HepG2 (cell line): ENCODE measurements around the gene CYYR1. TPM values are rescaled to one million over a fixed set of nuclear protein-coding genes. Genes with fewer than 3 reads are reported as not detected.

ENCODE experiments used
- ATAC-seq: fragments of 200-7000 bp; cut with Tn5 transposase; 3 replicates; pipeline ENCODE4 v1.9.1; 2020; ENCODE audit warnings: mild to moderate bottlenecking, moderate library complexity
- BruUV-seq: library from RNA; stranded (reverse); fragments of 400-500 nt; replicated peaks from 2 replicates; lab custom pipeline; 2021; lab: Mats Ljungman, UMichigan
- CTCF ChIA-PET: fragments of 300-600 bp; formaldehyde crosslinking; extraction: SDS; loops from one replicate; lab custom pipeline; 2021; ENCODE audit warnings: low total read pairs, inconsistent platforms, low intra/inter-chr PET ratio; lab: Yijun Ruan, JAX
- POLR2A ChIA-PET: fragments of 350-600 bp; sonication (Branson Sonifier 250); formaldehyde crosslinking; loops from one replicate; lab custom pipeline; 2020; ENCODE audit warnings: antibody characterized with exemption, inconsistent platforms; lab: Yijun Ruan, JAX
- DNase-seq: peaks from one replicate; pipeline ENCODE4 v3.0.0-alpha.2; 2015; ENCODE audit warnings: low spot score
- FAIRE-seq: peaks from 3 replicates; lab custom pipeline; 2011; peaks lifted over from hg19 to GRCh38; lab: Jason Lieb, UNC
- H2AFZ ChIP-seq: one replicate; pipeline ENCODE4 v1.6.1; 2011; ENCODE audit warnings: low read length, inconsistent platforms
- H3K27ac ChIP-seq: fragments of 300-600 bp; 3 replicates; pipeline ENCODE4 v1.8.0; 2011; ENCODE audit warnings: mixed run types, mild to moderate bottlenecking, mixed read lengths, low read length, inconsistent platforms; ENCODE audit not compliant: insufficient read depth; ENCODE audit errors: extremely low read length
- H3K27me3 ChIP-seq, 2 experiments: fragments of 200-600 bp in 1 of 2; 2 replicates in 1 of 2; 3 replicates in 1 of 2; pipeline versions ENCODE4 v1.6.0 to v1.8.0; 2011; ENCODE audit warnings: low read length in 2 of 2, mild to moderate bottlenecking in 2 of 2, moderate library complexity in 2 of 2, inconsistent platforms in 1 of 2; ENCODE audit not compliant: insufficient read depth in 2 of 2, control insufficient read depth in 1 of 2
- H3K36me3 ChIP-seq, 2 experiments: fragments of 200-600 bp in 1 of 2; replicated peaks in 1 of 2; 2 replicates in 1 of 2; 3 replicates in 1 of 2; pipeline versions ENCODE4 v1.5.1 to v1.8.0; 2011; ENCODE audit warnings: low read length in 2 of 2, inconsistent platforms in 1 of 2; ENCODE audit not compliant: insufficient read depth in 2 of 2, control insufficient read depth in 1 of 2
- H3K4me1 ChIP-seq: 2 replicates; pipeline ENCODE4 v1.5.1; 2012; ENCODE audit warnings: low read length, inconsistent platforms; ENCODE audit not compliant: insufficient read depth
- H3K4me2 ChIP-seq: 2 replicates; pipeline ENCODE4 v1.6.0; 2011; ENCODE audit warnings: low read depth, low read length, inconsistent platforms
- H3K4me3 ChIP-seq, 3 experiments: fragments of 200-600 bp in 1 of 3; sonication (generic), shearing (Covaris generic) in 1 of 3; replicated peaks in 1 of 3; 2 replicates each; pipeline ENCODE4 v1.5.1; 2011 to 2016; ENCODE audit warnings: low read length in 3 of 3, inconsistent platforms in 2 of 3, low read depth in 2 of 3, mild to moderate bottlenecking in 2 of 3, control low read depth in 1 of 3, mixed read lengths in 1 of 3; ENCODE audit not compliant: insufficient read depth in 1 of 3
- H3K79me2 ChIP-seq: one replicate; pipeline ENCODE4 v1.6.1; 2011; ENCODE audit warnings: low read length, inconsistent platforms; ENCODE audit not compliant: insufficient read depth
- H3K9ac ChIP-seq: 2 replicates; pipeline ENCODE4 v1.6.0; 2011; ENCODE audit warnings: mild to moderate bottlenecking, low read depth, low read length, inconsistent platforms; ENCODE audit not compliant: insufficient read depth
- H3K9me3 ChIP-seq: 2 replicates; pipeline ENCODE4 v1.5.1; 2012; ENCODE audit warnings: mild to moderate bottlenecking, low read length
- H4K20me1 ChIP-seq: 2 replicates; pipeline ENCODE4 v1.6.0; 2011; ENCODE audit warnings: inconsistent platforms, mild to moderate bottlenecking, low read length, moderate library complexity; ENCODE audit not compliant: insufficient read depth
- ATF2 ChIP-seq: sonication (generic); formaldehyde crosslinking; IDR thresholded peaks from 2 replicates; pipeline ENCODE4 v1.4.0; 2020; ENCODE audit warnings: missing genetic modification reagents
- CHCHD3 ChIP-seq: sonication (generic); formaldehyde crosslinking; IDR thresholded peaks from 2 replicates; pipeline ENCODE4 v1.8.0; 2022; ENCODE audit warnings: mild to moderate bottlenecking, missing genetic modification reagents, moderate library complexity
- FLYWCH1 ChIP-seq: sonication (generic); formaldehyde crosslinking; IDR thresholded peaks from 2 replicates; pipeline ENCODE4 v1.8.1; 2023; ENCODE audit warnings: mild to moderate bottlenecking, missing genetic modification reagents
- GABPB1 ChIP-seq: IDR thresholded peaks from 2 replicates; pipeline ENCODE4 v1.6.1; 2016; ENCODE audit warnings: mild to moderate bottlenecking, missing genetic modification reagents, moderate library complexity, missing compliant biosample characterization
- GATA4 ChIP-seq: sonication (generic); IDR thresholded peaks from 2 replicates; pipeline ENCODE4 v1.6.1; 2016; ENCODE audit warnings: antibody characterized with exemption, low read depth, borderline replicate concordance
- HDAC2 ChIP-seq: sonication (generic); formaldehyde crosslinking; IDR thresholded peaks from 2 replicates; pipeline ENCODE4 v1.4.0; 2020; ENCODE audit warnings: missing genetic modification reagents
- IKZF1 ChIP-seq: fragments of 450-650 bp; IDR thresholded peaks from 2 replicates; pipeline ENCODE4 v1.7.1; 2016
- NR2F6 ChIP-seq, 2 experiments: IDR thresholded peaks; 2 replicates each; pipeline ENCODE4 v1.6.1; 2016; ENCODE audit warnings: antibody characterized with exemption in 1 of 2, mild to moderate bottlenecking in 1 of 2
- PAX8 ChIP-seq: sonication (generic); formaldehyde crosslinking; IDR thresholded peaks from 2 replicates; pipeline ENCODE4 v1.8.0; 2022; ENCODE audit warnings: mild to moderate bottlenecking, missing genetic modification reagents, borderline replicate concordance
- ZNF225 ChIP-seq: sonication (generic); formaldehyde crosslinking; IDR thresholded peaks from 2 replicates; pipeline ENCODE4 v1.4.0; 2020; ENCODE audit warnings: mild to moderate bottlenecking, missing genetic modification reagents
- ZNF33A ChIP-seq: sonication (generic); formaldehyde crosslinking; IDR thresholded peaks from 2 replicates; pipeline ENCODE4 v1.5.1; 2020; ENCODE audit warnings: missing genetic modification reagents, mild to moderate bottlenecking, moderate library complexity, borderline replicate concordance
- ZNF839 ChIP-seq: sonication (generic); formaldehyde crosslinking; IDR thresholded peaks from 2 replicates; pipeline ENCODE4 v1.4.0; 2020; ENCODE audit warnings: missing genetic modification reagents, mild to moderate bottlenecking, borderline replicate concordance
- WGBS: methylation state at CpG from one replicate; pipeline ENCODE4 v1.1.6; 2017; ENCODE audit warnings: low lambda C conversion rate; 5-methylcytosine and 5-hydroxymethylcytosine counted together
- in situ Hi-C: cut with HindIII; loops from 2 replicates; pipeline ENCODE4 v1.10.0; 2017; ENCODE audit warnings: low pct_unique_long_range_greater_than_20kb; ENCODE audit not compliant: extremely low pct_ligation_motif_present
- intact Hi-C: fragments of 100-400 bp; cut with micrococcal nuclease; formaldehyde crosslinking; loops from one replicate; pipeline ENCODE4 v1.10.0; 2022; ENCODE audit not compliant: unreplicated experiment
- polyA plus RNA-seq, 8 experiments: library from polyadenylated mRNA; depleted of rRNA in 3 of 8; stranded (reverse) in 7 of 8; unstranded in 1 of 8; fragments of >200 nt; fragmentation: Illumina TruSeq in 4 of 8; extraction: Trizol in 4 of 8; gene quantifications; 2 replicates each; pipeline versions ENCODE4 v1.2.1 to v1.2.3, GENCODE V29; 2011 to 2016; ENCODE audit warnings: low read depth in 4 of 8, missing spikeins in 1 of 8, mixed read lengths in 1 of 8; ENCODE audit not compliant: insufficient read depth in 1 of 8
- total RNA-seq, 5 experiments: library from RNA; depleted of rRNA; stranded (reverse); fragments of >200 nt; fragmentation: Illumina TruSeq; extraction: Trizol; gene quantifications; 2 replicates each; pipeline ENCODE4 v1.2.3, GENCODE V29; 2016; ENCODE audit warnings: low read depth in 1 of 5

The CYYR1 gene
- total and polyA plus RNA-seq, 2 of the 13 experiments (the other 11 are each of a cell fraction or from before 2014, with no cell fraction given) = not detected

- Histone ChIP-seq H3K9ac (no peak overlapping the region), H3K36me3 (no peaks in the 10 kb centered on the region), H3K27me3 (no peaks in the 10 kb centered on the region), H3K79me2 (no peaks in the 10 kb centered on the region), H2AFZ (no peak overlapping the region), H3K4me3 (no peak overlapping the region), H3K9me3 (peaks cover 74% of the 10 kb centered on the region), H4K20me1 (no peaks in the 10 kb centered on the region), H3K4me2 (no peak overlapping the region), H3K4me1 (no peaks in the 10 kb centered on the region), H3K27ac (no peak overlapping the region)
- no peak for FAIRE-seq
- no TSS peak for BruUV-seq
- DNase-seq = no peak
- 24% methylated on average over 3 of the region's 3 CpGs for WGBS
- intact Hi-C loops = no loop called here
- ATAC-seq = no peak
- in situ Hi-C loops = no loop called here
- TF ChIP-seq FLYWCH1 (CRISPR knock-in tag) (no peak), NR2F6 (IDR thresholded peaks at IDR 0.05) (no peak), NR2F6 (CRISPR knock-in tag; IDR thresholded peaks at IDR 0.05) (no peak), ZNF225 (CRISPR knock-in tag) (no peak), PAX8 (CRISPR knock-in tag) (no peak), ZNF33A (CRISPR knock-in tag) (no peak), HDAC2 (CRISPR knock-in tag) (no peak), CHCHD3 (CRISPR knock-in tag) (no peak)
- ChIA-PET CTCF (no interaction called here), POLR2A (no interaction called here)
Measured at GRCh38 chr21:26425576-26425975, 147.5 kb downstream of the CYYR1 start.

GRCh38 chr21:26423511-26423910 lies 149.6 kb downstream of the CYYR1 start:
- intact Hi-C loops = no loop called here
- Histone ChIP-seq H3K4me3 (no peak overlapping the region), H4K20me1 (no peaks in the 10 kb centered on the region), H3K4me1 (no peaks in the 10 kb centered on the region), H3K27ac (no peak overlapping the region), H2AFZ (no peak overlapping the region), H3K79me2 (no peaks in the 10 kb centered on the region), H3K4me2 (no peak overlapping the region), H3K36me3 (no peaks in the 10 kb centered on the region), H3K27me3 (no peaks in the 10 kb centered on the region), H3K9ac (no peak overlapping the region), H3K9me3 (peaks cover 79% of the 10 kb centered on the region)
- POLR2A ChIA-PET = no interaction called here
- DNase-seq = no peak
- FAIRE-seq = no peak
- CTCF ChIA-PET = no interaction called here
- ATAC-seq = no peak
- in situ Hi-C loops = no loop called here
- 13% methylated on average over 5 of the region's 6 CpGs for WGBS
- BruUV-seq = no TSS peak
- TF ChIP-seq GABPB1 (CRISPR knock-in tag) (no peak), IKZF1 (no peak), ATF2 (CRISPR knock-in tag) (no peak), ZNF839 (no peak), GATA4 (no peak)
